HTERT RPE-1 (cell line): ENCODE data around the gene ZNF648.
"Not testable (repeated sequence)": the region's sequence is repeated elsewhere in the genome, so short reads cannot be mapped to it uniquely, and the experiment has no call there.

Experiments
- in situ Hi-C: fragments of 300-500 bp; cut with MboI; formaldehyde crosslinking; loops from 4 replicates; pipeline ENCODE4 v1.14.3; 2020; ENCODE audit warnings: low sequenced_read_pairs

ZNF648 gene, protein sequence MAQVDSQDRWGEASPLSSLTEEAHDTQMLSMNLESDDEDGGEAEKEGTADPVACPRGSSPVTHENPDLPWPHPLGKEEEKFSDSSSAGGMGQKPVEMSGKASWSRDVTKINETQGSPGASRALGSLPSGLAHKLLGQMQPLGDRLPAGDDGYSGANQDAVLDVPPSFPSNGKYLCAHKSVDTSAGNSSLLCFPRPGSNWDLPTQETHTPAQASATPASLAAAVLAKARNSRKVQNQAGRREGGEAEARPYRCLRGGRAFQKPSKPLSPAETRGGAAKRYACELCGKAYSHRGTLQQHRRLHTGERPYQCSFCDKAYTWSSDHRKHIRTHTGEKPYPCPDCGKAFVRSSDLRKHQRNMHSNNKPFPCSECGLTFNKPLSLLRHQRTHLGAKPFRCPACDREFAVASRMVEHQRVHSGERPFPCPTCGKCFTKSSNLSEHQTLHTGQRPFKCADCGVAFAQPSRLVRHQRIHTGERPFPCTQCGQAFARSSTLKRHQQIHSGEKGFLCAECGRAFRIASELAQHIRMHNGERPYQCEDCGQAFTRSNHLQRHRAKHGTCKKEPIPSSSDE

DNA sequence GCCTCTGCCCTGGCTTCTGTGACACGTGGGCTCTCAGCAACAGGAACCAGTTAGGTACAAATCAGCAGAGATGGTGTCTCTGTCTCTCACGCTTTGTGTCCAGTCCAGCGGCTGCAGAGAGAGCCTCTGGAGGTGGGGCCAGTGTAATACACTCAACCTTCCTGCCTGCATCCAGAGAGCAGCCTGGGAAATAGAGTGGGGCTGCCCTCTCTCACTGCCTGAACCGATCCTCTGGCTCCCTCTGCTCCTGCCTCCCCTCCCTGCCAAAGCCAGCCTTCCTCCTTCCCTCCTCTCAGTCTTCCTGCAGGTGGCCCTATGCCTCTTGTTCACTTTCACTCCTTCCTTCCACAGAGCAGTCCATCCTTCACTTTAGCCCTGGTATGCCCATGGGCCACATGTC, at the start of gene ZNF648:
TSS of gene ZNF648 (minus strand) at position 119 of the 400 bp plus-strand sequence. CDS start 3,702 bp downstream, outside the sequence.
- in situ Hi-C loops, result no loop called here

DNA sequence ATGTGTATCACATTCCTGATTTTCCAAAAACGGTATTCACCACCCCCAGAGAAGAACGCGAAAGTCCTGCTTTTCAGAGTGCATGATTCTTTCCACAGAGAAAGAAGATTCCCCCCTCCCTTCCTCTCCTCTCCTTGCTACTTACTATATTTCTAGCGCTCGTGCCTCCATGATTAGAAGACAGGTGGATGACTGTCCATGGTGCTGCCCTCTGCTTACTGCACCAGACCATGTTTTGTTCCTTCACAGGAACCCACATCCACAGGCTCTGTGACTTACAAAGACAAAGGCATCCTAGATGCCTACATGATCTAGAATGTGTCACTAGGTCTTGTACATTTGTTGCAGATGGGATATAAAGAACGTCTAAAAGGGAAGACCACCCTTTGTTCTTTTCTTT, 49.1 kb upstream of the ZNF648 start:
- in situ Hi-C loops, result no loop called here

DNA sequence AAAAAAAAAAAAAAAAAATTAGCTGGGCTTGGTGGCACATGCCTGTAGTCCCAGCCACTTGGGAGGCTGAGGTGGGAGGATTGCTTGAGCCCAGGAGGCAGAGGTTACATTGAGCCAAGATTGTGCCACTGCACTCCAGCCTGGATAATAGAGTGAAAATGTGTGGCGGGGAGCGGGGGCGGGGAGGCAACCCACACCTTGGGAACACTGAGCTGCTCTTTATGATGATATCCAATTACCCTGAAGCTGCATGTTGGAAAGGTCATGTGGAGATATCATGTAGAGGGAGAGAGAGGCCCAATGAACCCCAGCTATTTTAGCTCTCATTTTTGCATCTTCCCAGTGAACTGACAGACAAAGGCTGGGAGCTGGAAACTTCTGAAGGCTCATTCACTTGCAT, 48.3 kb upstream of the ZNF648 start:
- in situ Hi-C loops, result no loop called here

- in situ Hi-C loops, result no loop called here
These were observed 45.7 kb upstream of the ZNF648 start for GRCh38 chr1:182107209-182107608.

GRCh38 chr1:182102043-182102416, 40.5 kb upstream of the ZNF648 start:
- in situ Hi-C loops, result no loop called here

DNA sequence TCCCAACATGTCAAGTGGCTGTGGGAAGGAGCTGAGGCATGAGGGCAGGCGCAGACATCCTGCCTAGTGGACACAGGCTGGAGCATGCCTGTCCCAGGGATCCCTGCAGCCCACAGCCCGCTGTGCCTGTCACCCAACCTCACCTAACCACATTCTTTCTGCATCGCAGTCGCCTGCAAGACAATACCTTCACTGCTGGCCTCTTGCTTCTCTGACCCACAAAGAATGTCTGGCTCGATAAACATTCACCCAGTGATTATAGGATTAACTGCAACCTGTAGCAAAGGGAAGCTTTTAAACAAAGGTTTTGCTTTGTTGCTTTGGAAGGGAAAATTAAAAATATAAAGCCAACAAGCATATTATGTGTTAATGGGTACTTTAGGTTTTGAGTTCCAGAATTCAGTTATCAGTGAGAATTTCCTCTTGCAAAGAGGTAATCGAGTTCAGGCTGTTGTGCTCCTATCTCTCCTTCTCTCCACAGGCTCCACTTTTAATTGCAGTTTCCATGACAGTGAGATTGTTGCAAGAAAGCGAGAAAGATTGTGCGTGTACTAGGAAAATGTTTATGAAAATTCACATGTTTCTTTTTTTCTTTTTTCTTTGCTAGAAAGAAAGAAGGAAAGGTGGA, 40.0 kb upstream of the ZNF648 start:
- in situ Hi-C loops, result no loop called here

GRCh38 chr1:182098301-182098700, 36.8 kb upstream of the ZNF648 start:
- in situ Hi-C loops, result no loop called here

DNA sequence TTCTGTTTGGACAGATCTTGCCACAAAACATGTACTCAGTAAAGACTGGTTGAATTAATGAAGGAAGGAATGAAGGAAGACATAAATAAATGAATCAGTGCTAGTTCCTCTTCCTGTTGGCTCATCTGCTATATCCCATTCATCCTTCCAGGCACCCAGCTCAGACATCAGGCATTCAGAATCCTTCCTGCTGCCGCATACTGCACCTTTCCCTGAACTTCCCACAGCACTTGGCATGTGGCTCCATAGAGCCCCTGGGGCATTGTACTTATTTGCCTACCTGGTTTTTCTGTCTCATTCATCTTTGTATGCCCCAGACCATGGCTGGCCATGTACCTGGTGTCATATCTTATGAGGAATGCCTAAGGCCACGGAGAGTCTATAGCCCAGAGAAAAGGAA, 34.4 kb upstream of the ZNF648 start:
- in situ Hi-C loops, result no loop called here

DNA sequence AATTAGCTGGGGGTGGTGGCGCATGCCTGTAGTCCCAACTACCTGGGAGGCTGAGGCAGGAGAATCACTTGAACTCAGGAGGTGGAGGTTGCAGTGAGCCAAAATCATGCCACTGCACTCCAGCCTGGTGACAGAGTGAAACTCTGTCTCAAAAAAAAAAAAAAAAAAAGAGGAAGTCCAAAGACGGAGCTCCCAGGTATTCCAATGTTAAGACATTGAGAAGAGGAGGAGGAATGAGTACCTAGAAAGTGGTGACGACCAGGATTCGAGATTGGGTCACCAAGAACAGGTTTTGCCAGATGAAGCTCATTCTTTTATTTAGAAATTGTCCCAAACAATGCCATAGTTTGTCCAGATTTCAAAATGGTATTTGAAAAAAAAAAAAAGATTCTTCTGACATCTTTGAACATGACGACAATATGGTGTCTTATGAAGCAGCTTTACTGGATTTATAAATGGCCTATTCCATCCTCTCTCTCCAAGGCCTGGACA, 33.0 kb upstream of the ZNF648 start:
- in situ Hi-C loops, result not testable (repeated sequence)

GRCh38 chr1:182093781-182094180, 32.3 kb upstream of the ZNF648 start:
- in situ Hi-C loops, result no loop called here

DNA sequence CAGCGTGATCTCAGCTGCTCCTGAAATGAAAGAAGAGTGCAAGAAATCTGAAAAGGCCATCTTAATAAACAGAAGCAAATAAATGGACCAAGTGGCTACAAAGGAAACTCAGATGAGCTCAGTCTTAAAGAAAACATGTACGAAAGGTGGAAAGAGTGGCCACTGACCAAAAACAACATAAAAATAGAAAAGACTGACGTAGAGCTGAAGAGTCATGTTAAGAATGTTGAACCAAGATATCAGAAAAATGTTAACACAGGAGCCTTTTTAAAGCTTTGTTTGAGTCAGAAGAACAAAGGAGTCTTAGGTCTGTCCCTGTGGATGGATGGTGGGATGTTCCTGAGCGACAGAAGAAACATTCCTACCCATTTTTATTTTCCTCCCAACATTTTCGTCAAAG, 30.8 kb upstream of the ZNF648 start:
- in situ Hi-C loops, result no loop called here

DNA sequence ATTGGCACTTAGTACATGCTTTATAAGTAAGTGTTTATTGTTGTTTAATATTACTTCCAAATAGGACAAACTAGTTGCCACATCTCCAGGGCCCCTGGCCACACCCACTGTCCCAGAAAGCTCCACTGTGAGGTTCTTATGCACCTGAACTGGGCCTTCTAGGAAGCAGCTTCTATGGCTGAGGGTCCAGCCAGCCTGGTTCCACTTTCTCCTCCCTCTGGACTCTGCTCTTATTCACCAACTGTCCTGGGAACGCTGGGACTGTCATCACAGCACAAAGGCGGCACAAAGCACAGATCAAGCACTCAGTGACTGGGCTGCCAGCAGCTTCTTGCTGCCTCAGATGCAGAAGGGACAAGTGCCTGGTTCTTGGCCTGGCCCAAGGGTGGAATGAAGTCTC, 29.6 kb upstream of the ZNF648 start:
- in situ Hi-C loops, result no loop called here

- in situ Hi-C loops, result no loop called here
These were observed 26.3 kb upstream of the ZNF648 start for GRCh38 chr1:182087719-182088350.

GRCh38 chr1:182087304-182087703, 25.8 kb upstream of the ZNF648 start:
- in situ Hi-C loops, result no loop called here

DNA sequence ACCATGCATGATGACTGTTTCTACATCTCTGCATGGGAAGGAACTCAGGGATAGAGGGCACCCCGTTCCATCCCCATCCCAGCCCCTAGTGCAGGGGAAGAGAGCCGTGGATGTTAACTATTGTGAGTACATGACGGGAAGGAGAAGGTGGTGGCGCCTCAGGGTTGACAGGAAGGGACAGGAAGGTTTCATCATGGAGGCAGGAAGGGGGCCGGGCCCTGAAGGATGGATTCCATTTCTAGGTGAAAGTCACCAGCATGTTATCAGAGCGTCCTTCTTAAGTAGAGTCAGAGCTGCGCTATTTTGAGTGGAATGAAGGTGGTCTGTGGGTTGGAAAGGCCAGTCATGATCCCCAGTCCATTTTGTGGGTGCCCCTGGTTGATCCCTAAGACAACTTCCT, 25.1 kb upstream of the ZNF648 start:
- in situ Hi-C loops, result no loop called here

- in situ Hi-C loops, result no loop called here
These were observed 24.6 kb upstream of the ZNF648 start for GRCh38 chr1:182086136-182086535.

- in situ Hi-C loops, result no loop called here
These were observed 24.2 kb upstream of the ZNF648 start for GRCh38 chr1:182085726-182086125.

DNA sequence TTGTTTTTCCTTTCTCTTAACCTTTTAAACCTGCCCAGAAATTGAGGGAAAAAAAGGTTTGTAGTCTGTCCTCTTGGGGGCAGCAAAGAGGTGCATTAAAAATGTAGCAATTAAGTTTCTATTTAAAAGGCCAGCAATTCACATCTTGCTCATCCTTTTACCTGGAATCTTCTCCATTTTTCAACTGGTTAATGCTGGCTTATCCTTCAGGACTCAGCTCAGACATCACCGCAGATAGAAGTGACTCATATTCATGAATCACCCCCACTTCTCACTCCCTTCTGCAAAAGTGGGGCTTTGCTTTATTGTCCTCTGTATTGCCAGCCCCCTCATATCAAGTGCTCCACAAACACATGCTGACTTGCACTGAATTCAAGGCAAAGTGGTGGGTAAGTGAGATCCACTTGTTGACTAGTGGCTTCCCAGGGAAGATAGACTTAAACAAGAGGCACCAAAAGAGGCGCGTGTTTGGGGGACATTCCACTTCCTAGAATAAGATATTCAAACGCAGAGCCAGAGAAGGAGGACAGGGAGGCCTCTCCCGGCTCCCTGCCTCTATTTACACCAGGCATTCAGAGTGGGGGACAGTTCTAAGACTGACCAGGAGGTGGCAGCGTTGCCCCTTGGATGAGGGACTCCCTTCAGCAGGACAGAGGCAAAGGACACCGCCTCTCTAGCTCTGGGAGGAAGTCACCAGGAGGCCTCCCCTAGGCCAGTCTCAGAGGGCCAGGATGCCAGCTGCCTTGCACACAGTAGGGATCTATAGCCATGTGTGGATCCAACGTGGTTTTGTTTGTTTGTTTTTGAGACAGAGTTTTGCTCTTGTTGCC, 23.2 kb upstream of the ZNF648 start:
- in situ Hi-C loops, result no loop called here

DNA sequence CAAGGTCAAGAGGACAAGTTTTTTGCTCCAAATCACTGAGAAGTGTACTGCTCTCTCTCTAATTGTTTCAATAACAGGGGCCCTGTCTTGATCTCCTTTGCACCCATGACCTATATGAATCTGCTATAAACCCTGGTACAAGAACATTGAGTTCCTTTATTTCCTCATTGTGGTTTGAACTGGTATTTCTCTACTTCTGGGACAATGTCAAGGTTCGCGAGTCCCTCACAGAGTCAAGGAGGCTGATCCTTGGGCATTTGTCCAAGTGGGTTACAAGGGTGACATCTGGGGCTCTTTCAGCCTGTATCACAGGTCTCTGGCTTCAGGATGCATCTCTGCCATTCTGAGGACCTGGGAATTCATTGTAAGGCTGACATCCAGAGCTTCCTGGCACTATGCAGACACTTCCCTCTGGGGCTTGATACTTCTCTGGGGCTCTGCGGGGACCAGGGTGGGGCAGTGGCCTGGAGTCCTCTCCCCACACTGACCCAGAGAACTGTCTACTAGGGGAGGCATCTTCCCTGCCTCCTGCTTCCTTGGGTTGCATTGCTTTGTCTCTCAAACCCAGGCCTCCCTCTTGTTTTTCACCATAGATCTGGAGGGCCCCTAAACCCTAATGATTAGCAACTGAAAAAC, 22.5 kb upstream of the ZNF648 start:
- in situ Hi-C loops, result no loop called here

GRCh38 chr1:182080955-182081582, 19.6 kb upstream of the ZNF648 start:
- in situ Hi-C loops, result no loop called here
